GM08714 (cell line): ENCODE measurements around the gene ATF4.

Source experiments
- H3K4me3 ChIP-seq: fragments of 200-500 bp; sonication (Bioruptor generic); 2 replicates; pipeline ENCODE4 v1.5.1; 2014; ENCODE audit warnings: mild to moderate bottlenecking, low read length, inconsistent platforms
- ZNF274 ChIP-seq: IDR thresholded peaks from 2 replicates; pipeline ENCODE4 v1.6.1; 2012; ENCODE audit warnings: mild to moderate bottlenecking, low read depth, low read length

Gene ATF4

GRCh38 chr22:39520226-39521105, at the start of gene ATF4:
Gene ATF4 (plus strand): TSS chr22:39520562. CDS start chr22:39521446, 884 bp downstream.
- no peak for TF ChIP-seq ZNF274
- H3K4me3 ChIP-seq = peak within 1 kb of the TSS; percentile 86

GRCh38 chr22:39471381-39472141, 48.8 kb upstream of the ATF4 start:
- peak overlapping the region; percentile 25; the same call in 1 of the 2 replicates for H3K4me3 ChIP-seq
- TF ChIP-seq ZNF274 = no peak

DNA sequence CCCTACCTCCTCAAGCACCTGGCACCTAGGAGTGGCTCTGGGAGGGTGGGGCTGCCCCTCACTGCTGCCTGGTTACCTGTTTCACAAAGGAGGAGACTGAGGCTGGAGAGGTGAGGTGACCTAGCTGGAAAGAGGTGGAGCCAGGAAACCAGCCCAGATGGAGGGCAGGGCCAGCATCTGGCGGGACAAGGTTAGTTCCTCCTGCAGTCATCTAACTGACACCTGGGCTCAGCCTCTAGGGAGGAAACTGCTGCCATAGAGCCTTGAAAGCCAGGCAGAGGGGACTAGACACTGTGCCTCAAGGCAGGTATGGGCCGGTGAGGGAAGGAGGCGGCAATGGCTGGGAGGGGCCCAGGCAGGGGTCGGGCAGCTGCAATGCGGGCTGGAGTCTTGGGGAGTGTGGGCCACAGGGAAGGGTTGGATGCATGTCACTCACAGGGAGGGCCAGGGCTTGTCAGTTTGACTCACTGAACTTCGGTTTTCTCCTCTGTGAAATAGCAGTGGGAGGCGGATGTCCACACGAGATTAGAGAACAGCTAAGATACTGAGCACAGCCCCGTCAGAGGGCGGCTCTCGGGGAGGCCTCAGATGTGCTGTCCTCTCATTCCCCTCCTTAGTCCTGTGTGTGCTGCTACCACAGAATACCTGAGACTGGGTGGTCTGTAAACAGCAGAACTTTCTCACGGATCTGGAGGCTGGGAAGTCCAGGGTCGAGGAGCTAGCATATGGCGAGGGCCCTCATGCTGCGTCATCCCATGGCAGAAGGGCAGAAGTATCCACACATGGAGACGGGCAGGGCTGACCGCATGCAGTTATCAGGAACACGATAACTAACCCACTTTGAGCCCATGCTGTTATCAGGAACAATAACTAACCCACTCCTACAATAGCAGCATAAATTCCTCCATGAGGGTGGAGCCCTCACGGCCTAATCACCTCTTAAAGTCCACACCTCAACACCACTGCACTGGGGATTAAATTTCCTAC, 47.5 kb upstream of the ATF4 start:
- H3K4me3 ChIP-seq = no peak overlapping the region

DNA sequence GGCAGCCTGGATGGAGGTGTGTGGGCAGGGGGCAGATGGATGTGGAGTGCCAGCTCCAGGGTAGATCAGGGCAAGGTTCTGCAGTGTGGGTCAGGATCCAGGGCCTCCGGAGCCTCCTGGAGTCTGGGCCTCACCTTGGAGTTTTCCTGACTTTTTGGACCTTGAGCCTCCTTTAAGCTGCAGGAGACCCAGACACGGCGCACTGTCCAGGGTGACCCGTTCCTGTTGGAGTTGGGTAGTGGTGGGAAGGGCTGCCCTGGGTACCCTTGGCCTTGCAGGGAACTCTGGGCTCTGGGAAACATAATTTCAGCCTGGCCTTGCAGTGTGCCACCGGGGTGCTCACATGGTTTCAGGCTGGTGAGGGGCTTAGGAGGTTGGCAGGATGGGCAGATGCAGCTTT, 46.5 kb upstream of the ATF4 start:
- no peak overlapping the region for H3K4me3 ChIP-seq
- no peak for TF ChIP-seq ZNF274

More for the DNA sequence above, 47.5 kb upstream of the ATF4 start:
- no peak for TF ChIP-seq ZNF274

DNA sequence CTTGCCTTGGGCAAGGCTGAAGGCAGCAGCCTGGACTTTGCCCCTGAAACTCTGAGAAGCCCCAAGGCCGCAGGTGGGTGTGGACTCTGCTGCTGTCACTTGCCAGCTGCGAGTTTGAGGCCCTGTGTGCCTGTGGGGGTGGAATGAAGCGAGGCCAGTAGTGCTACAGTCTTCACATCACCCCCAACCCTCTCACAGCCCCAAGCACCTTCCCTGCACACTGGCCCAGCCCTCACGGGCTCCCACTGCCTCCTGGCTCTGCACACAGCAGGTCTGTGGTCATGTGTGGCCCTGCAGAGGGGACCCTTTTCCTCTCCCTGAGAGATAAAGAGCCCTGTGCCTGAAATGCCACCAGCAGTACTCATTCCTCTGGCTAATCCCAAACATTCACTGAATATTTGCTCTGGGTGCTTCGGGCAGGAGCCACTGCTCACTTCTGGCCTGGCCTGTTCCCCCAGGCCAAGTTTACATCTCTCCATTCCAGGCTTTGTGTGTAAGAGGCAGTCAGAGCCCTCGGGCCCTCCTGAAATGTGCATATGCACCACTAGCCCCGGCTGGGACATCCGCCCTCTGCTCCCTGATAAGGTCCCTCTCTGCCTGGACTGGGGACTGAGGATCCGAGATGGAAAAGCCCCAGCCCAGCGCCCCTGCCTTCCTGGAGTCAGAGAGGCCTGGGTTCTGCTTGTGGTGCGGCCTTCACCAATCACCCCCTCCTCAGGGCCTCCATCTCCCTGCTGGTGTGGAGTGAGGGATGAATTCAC, 45.8 kb upstream of the ATF4 start:
- TF ChIP-seq ZNF274 = no peak
- no peak overlapping the region for H3K4me3 ChIP-seq

- TF ChIP-seq ZNF274 = no peak
Observed at GRCh38 chr22:39475337-39475736, 45.0 kb upstream of the ATF4 start.

DNA sequence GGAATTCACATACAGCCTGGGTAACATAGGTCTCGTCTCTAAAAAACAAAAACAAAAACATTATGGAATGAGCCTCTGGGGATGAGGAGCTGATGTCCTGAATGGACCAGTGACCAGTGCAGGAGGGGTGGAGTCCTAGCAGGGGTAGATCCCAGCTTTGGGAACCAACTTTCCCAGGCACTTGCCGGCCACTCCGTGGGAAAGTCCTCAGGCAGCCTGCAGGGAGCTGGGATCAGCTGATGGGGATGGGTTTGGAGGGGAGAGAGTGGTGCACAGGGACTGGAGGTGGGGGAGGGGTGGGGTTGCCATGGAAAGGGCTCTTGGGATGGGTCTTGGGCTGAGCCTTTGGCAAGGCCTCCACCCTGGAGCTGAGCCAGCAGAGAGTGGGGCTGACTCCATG, 44.5 kb upstream of the ATF4 start:
- no peak overlapping the region for H3K4me3 ChIP-seq
- TF ChIP-seq ZNF274 = no peak

More at GRCh38 chr22:39475337-39475736, 45.0 kb upstream of the ATF4 start:
- H3K4me3 ChIP-seq = no peak overlapping the region

DNA sequence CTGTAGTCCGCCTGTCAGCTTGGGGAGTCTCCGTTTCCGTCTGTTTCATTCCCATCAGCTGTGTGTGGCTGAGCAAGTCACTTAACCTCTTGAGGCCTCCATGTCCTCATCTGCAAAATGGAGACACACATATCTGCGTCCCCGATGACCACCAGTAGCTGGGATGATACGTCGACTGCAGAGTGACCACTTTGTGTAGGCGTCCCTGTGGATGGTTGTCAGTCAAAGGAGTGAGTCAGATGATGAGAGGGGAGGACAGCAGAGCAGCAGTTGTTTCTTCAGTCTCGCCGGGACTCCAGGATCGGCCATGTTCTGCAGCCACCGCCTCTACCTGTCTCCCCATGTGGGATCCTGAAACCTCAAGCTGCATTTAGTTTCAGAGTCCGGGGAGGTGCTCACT, 43.7 kb upstream of the ATF4 start:
- no peak overlapping the region for H3K4me3 ChIP-seq
- no peak for TF ChIP-seq ZNF274

DNA sequence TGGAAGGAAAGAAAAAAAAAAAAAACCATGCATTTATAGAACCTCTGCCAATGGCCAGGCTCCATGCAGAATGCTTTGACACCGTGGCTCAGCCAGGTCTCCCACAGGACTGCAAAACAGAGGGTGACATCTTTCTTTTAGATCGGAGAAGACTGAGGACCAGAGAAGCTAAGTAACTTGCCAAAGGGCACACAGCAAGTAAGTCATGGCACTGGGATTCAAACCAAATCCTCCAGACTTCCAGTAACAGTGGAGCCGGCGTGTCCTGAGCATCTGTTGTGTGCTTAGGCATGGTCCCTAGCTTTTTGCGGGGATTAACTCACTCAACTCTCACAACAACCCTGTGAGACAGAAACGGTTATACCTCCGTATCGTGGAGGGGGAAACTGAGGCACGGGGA, 42.8 kb upstream of the ATF4 start:
- no peak overlapping the region for H3K4me3 ChIP-seq
- TF ChIP-seq ZNF274 = no peak

DNA sequence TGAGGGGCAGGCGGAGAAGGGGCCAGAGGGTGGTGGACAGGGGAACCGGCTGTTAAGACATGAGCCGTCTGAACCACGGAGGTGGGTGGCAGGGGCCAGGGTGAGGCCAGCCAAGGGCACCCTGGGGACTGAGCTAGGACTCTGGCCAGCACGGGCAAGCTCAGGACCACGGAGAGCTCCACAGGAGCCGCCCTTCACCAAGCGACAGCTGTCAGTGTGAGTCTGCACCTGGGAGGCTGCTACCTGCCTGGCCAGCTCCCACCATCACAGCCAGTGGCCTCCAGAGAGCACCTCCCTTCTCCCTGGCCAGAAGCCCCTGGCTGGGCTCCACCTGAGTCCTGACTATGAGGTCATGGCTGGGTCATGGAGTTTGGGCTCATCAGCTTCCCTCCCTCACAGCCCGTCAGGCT, 41.9 kb upstream of the ATF4 start:
- no peak overlapping the region for H3K4me3 ChIP-seq
- TF ChIP-seq ZNF274 = no peak

DNA sequence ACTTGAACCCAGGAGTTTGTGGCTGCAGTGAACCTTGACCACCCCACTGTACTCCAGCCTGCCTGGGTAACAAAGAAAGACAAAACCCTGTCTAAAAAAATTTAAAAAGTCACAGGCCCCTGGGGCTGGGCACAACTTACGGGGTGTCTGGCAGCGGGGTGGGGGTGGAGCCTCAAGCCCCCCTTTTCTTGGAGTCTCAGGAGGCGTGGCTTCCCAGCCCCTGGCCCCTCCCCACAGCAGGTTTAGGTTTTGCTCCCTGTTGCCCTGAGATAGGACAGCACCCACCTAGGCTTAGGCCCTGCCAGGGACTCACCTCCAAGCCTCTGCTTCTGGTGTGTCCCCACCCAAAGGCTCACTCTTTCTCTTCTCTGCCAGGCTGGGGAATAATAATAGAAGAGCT, 41.1 kb upstream of the ATF4 start:
- no peak overlapping the region for H3K4me3 ChIP-seq
- no peak for TF ChIP-seq ZNF274

DNA sequence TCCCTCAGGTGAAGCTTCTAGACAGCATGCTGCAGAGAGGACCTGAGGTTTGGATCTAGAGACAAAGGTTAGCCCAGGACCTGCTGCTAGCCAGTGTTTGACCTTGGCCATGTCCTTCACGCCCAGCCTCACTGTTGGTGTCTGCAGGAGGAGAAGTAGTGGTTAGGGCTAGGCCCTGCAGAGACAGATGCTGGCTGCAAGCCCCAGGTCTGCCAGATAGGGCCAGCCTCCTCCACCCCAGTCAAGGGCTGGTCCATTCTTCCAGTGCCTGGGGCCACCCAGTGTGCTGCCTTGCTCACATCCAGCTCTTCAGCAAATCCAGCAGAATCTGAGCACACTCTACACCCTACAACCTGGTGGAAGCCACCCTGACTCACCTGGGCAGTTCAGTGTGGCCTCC, 39.8 kb upstream of the ATF4 start:
- no peak for TF ChIP-seq ZNF274
- H3K4me3 ChIP-seq = no peak overlapping the region

DNA sequence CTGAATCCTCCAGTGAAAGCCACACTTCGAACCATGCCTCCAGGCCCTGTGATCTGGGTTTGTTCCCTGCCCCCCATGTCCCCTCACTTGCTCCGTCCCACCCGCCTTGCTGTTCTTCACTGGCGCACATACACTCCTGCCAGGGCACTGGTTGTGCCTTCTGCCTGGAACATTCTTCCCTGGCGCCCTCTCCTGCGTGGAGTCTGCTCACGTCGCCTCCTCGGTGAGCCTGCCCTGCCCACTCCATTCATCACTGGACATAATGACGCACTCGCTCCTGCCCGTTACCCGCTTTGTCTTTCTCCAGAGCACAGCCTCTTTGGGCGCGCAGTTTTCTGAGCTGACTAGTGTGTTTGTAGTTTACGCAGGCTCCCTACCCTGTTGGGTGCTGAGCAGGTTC, 39.3 kb upstream of the ATF4 start:
- no peak overlapping the region for H3K4me3 ChIP-seq
- no peak for TF ChIP-seq ZNF274
